Subcutaneous abdominal adipose tissue (tissue), 5 donors: ENCODE measurements around the gene SARDH.

Source experiments
- H3K27ac ChIP-seq: one replicate; pipeline ENCODE4 v1.7.0; 2013; ENCODE audit warnings: low read depth, mild to moderate bottlenecking, inconsistent platforms, low read length, moderate library complexity
- H3K27me3 ChIP-seq, 5 donors: one replicate each; pipeline ENCODE4 v1.7.0; 2013; ENCODE audit warnings: low read length in 5 of 5, inconsistent platforms in 1 of 5; ENCODE audit not compliant: control insufficient read depth in 5 of 5, insufficient read depth in 4 of 5
- H3K36me3 ChIP-seq, 5 donors: one replicate each; pipeline ENCODE4 v1.7.0; 2013; ENCODE audit warnings: low read length in 5 of 5; ENCODE audit not compliant: control insufficient read depth in 5 of 5, insufficient read depth in 5 of 5
- H3K4me1 ChIP-seq, 5 donors: one replicate each; pipeline ENCODE4 v1.7.0; 2013; ENCODE audit warnings: low read length in 5 of 5, mild to moderate bottlenecking in 3 of 5, moderate library complexity in 1 of 5; ENCODE audit not compliant: control insufficient read depth in 5 of 5, insufficient read depth in 5 of 5
- H3K4me3 ChIP-seq, 5 donors: one replicate each; pipeline ENCODE4 v1.7.0; 2013; ENCODE audit warnings: low read length in 5 of 5, low read depth in 1 of 5
- H3K9ac ChIP-seq, 5 donors: one replicate each; pipeline ENCODE4 v1.7.0; 2013; ENCODE audit warnings: low read length in 5 of 5, mild to moderate bottlenecking in 4 of 5, moderate library complexity in 3 of 5
- H3K9me3 ChIP-seq, 5 donors: one replicate each; pipeline ENCODE4 v1.7.0; 2013; ENCODE audit warnings: low read length in 5 of 5; ENCODE audit not compliant: control insufficient read depth in 5 of 5
- donor health status: healthy.
- donor health status: healthy.
- donor health status: healthy.
- donor health status: healthy.
- donor health status: healthy.

The SARDH gene

GRCh38 chr9:133622555-133622954 lies 115.6 kb downstream of the SARDH start:
- Histone ChIP-seq H3K9me3 (peaks cover 0 to 21% (median 16%) of the 10 kb centered on the region in 5 donors), H3K4me1 (no peaks in the 10 kb centered on the region), H3K4me3 (no peak overlapping the region), H3K27me3 (peaks cover 8 to 25% (median 19%) of the 10 kb centered on the region in 5 donors), H3K9ac (no peak overlapping the region), H3K36me3 (no peaks in the 10 kb centered on the region), H3K27ac (no peak overlapping the region)

GRCh38 chr9:133621725-133622267 lies 116.4 kb downstream of the SARDH start:
- Histone ChIP-seq H3K27me3 (peaks cover 15 to 27% (median 26%) of the 10 kb centered on the region in 5 donors), H3K27ac (no peak overlapping the region), H3K4me1 (no peaks in the 10 kb centered on the region), H3K4me3 (no peak overlapping the region), H3K9me3 (peaks cover 0 to 17% (median 12%) of the 10 kb centered on the region in 5 donors), H3K9ac (no peak overlapping the region), H3K36me3 (no peaks in the 10 kb centered on the region)

GRCh38 chr9:133619791-133620190 lies 118.4 kb downstream of the SARDH start:
- Histone ChIP-seq H3K36me3 (no peaks in the 10 kb centered on the region), H3K9ac (no peak overlapping the region), H3K27ac (no peak overlapping the region), H3K9me3 (no peaks in the 10 kb centered on the region), H3K4me3 (no peak overlapping the region), H3K27me3 (peaks cover 24 to 45% (median 41%) of the 10 kb centered on the region in 5 donors), H3K4me1 (no peaks in the 10 kb centered on the region)

GRCh38 chr9:133618726-133619125 lies 119.4 kb downstream of the SARDH start:
- Histone ChIP-seq H3K27ac (no peak overlapping the region), H3K9me3 (no peaks in the 10 kb centered on the region), H3K27me3 (peaks cover 24 to 52% (median 47%) of the 10 kb centered on the region in 5 donors), H3K4me1 (no peaks in the 10 kb centered on the region), H3K36me3 (no peaks in the 10 kb centered on the region), H3K9ac (no peak overlapping the region), H3K4me3 (no peak overlapping the region)

GRCh38 chr9:133616643-133617405 lies 121.3 kb downstream of the SARDH start:
- H3K4me3 ChIP-seq, result no peak overlapping the region
- no peak overlapping the region for H3K9ac ChIP-seq
- H3K9me3 ChIP-seq, result no peaks in the 10 kb centered on the region
- no peak overlapping the region for H3K27ac ChIP-seq
- H3K4me1 ChIP-seq, result no peaks in the 10 kb centered on the region
- no peaks in the 10 kb centered on the region for H3K36me3 ChIP-seq
- peaks cover 17 to 53% (median 44%) of the 10 kb centered on the region in 5 donors for H3K27me3 ChIP-seq

GRCh38 chr9:133615606-133616188 lies 122.5 kb downstream of the SARDH start:
- no peak overlapping the region for H3K4me3 ChIP-seq
- no peak overlapping the region for H3K9ac ChIP-seq
- no peaks in the 10 kb centered on the region for H3K4me1 ChIP-seq
- H3K27me3 ChIP-seq, result peaks cover 16 to 55% (median 45%) of the 10 kb centered on the region in 5 donors
- H3K36me3 ChIP-seq, result no peaks in the 10 kb centered on the region
- H3K9me3 ChIP-seq, result no peaks in the 10 kb centered on the region
- H3K27ac ChIP-seq, result no peak overlapping the region

- Histone ChIP-seq H3K4me3 (no peak overlapping the region), H3K36me3 (no peaks in the 10 kb centered on the region), H3K9me3 (no peaks in the 10 kb centered on the region), H3K4me1 (no peaks in the 10 kb centered on the region), H3K9ac (no peak overlapping the region), H3K27ac (no peak overlapping the region), H3K27me3 (peaks cover 16 to 58% (median 45%) of the 10 kb centered on the region in 5 donors)
Observed at GRCh38 chr9:133615186-133615585, 123.0 kb downstream of the SARDH start.

GRCh38 chr9:133614678-133615077 lies 123.5 kb downstream of the SARDH start:
- H3K27me3 ChIP-seq, result peaks cover 16 to 62% (median 47%) of the 10 kb centered on the region in 5 donors
- no peak overlapping the region for H3K9ac ChIP-seq
- H3K9me3 ChIP-seq, result no peaks in the 10 kb centered on the region
- H3K4me1 ChIP-seq, result no peaks in the 10 kb centered on the region
- H3K27ac ChIP-seq, result no peak overlapping the region
- no peak overlapping the region for H3K4me3 ChIP-seq
- H3K36me3 ChIP-seq, result no peaks in the 10 kb centered on the region

- H3K9ac ChIP-seq, result no peak overlapping the region
- peaks cover 16 to 65% (median 48%) of the 10 kb centered on the region in 5 donors for H3K27me3 ChIP-seq
- H3K9me3 ChIP-seq, result no peaks in the 10 kb centered on the region
- no peak overlapping the region for H3K4me3 ChIP-seq
- no peak overlapping the region for H3K27ac ChIP-seq
- H3K36me3 ChIP-seq, result no peaks in the 10 kb centered on the region
- no peaks in the 10 kb centered on the region for H3K4me1 ChIP-seq
Observed at GRCh38 chr9:133614056-133614455, 124.1 kb downstream of the SARDH start.
